HEK293 (cell line): ENCODE measurements around the gene TBCEL.

ENCODE experiments used
- CTCF ChIP-seq: fragments of 450-650 bp; formaldehyde crosslinking; IDR thresholded peaks from 2 replicates; pipeline ENCODE4 v1.5.1; 2016; ENCODE audit warnings: missing biosample characterization, missing genetic modification characterization
- TCF7L2 ChIP-seq: IDR thresholded peaks from 2 replicates; pipeline ENCODE4 v1.6.1; 2011; ENCODE audit warnings: low read depth, mild to moderate bottlenecking, inconsistent platforms, low read length, moderate library complexity, borderline replicate concordance
- ZNF112 ChIP-seq: fragments of 450-650 bp; formaldehyde crosslinking; IDR thresholded peaks from 2 replicates; pipeline ENCODE4 v1.5.0; 2017; ENCODE audit warnings: missing biosample characterization, missing genetic modification characterization
- ZNF155 ChIP-seq: fragments of 450-650 bp; formaldehyde crosslinking; IDR thresholded peaks from 2 replicates; pipeline ENCODE4 v1.5.1; 2016; ENCODE audit warnings: missing biosample characterization, missing genetic modification characterization

- TF ChIP-seq TCF7L2 (no peak), ZNF112 (tag by site-specific recombination) (no peak), ZNF155 (tag by site-specific recombination) (no peak), CTCF (tag by site-specific recombination) (no peak)
These were observed 28.7 kb upstream of the TBCEL start for GRCh38 chr11:120995184-120995583.
